Hepatocyte (in vitro differentiated cells): ENCODE measurements around the gene TPSG1. TPM values are rescaled to one million over a fixed set of nuclear protein-coding genes. Genes with fewer than 3 reads are reported as not detected.
"Not testable (repeated sequence)": the region's sequence is repeated elsewhere in the genome, so short reads cannot be mapped to it uniquely, and the experiment has no call there.

ENCODE experiments used
- DNase-seq: peaks from one replicate; pipeline ENCODE4 v3.0.0-alpha.2; 2016; ENCODE audit warnings: low spot score
- H2AFZ ChIP-seq: fragments of 200-600 bp; sonication (generic); 2 replicates; pipeline ENCODE4 v1.6.0; 2016; ENCODE audit warnings: antibody characterized with exemption, mild to moderate bottlenecking
- H3K27ac ChIP-seq: fragments of 200-600 bp; sonication (generic); 2 replicates; pipeline ENCODE4 v1.5.1; 2016; ENCODE audit warnings: mild to moderate bottlenecking
- H3K27me3 ChIP-seq: fragments of 200-600 bp; sonication (generic); 2 replicates; pipeline ENCODE4 v1.6.1; 2016
- H3K36me3 ChIP-seq: fragments of 200-600 bp; sonication (generic); replicated peaks from 2 replicates; pipeline ENCODE4 v1.5.1; 2016; ENCODE audit warnings: low read depth; ENCODE audit not compliant: insufficient read depth
- H3K4me1 ChIP-seq: fragments of 200-600 bp; sonication (generic); 2 replicates; pipeline ENCODE4 v1.5.1; 2016; ENCODE audit warnings: mild to moderate bottlenecking, moderate library complexity; ENCODE audit not compliant: insufficient read depth
- H3K4me2 ChIP-seq: fragments of 200-600 bp; sonication (generic); 2 replicates; pipeline ENCODE4 v1.6.0; 2016
- H3K4me3 ChIP-seq: fragments of 200-600 bp; sonication (generic); 2 replicates; pipeline ENCODE4 v1.5.1; 2016; ENCODE audit warnings: mild to moderate bottlenecking
- H3K79me2 ChIP-seq: fragments of 200-600 bp; sonication (generic); 2 replicates; pipeline ENCODE4 v1.6.0; 2017; ENCODE audit warnings: mild to moderate bottlenecking
- H3K9me2 ChIP-seq: fragments of 200-600 bp; sonication (generic); replicated peaks from 2 replicates; pipeline ENCODE4 v1.6.0; 2017; ENCODE audit warnings: mild to moderate bottlenecking; ENCODE audit not compliant: insufficient read depth
- H3K9me3 ChIP-seq: fragments of 200-600 bp; sonication (generic); 2 replicates; pipeline ENCODE4 v1.5.1; 2016; ENCODE audit warnings: low read depth, mild to moderate bottlenecking
- H4K20me1 ChIP-seq: fragments of 200-600 bp; sonication (generic); 2 replicates; pipeline ENCODE4 v1.6.0; 2016; ENCODE audit warnings: mild to moderate bottlenecking; ENCODE audit not compliant: insufficient read depth, poor library complexity, severe bottlenecking
- EZH2 ChIP-seq: fragments of 200-600 bp; sonication (generic); IDR thresholded peaks from 2 replicates; pipeline ENCODE4 v1.6.1; 2016; ENCODE audit warnings: antibody characterized with exemption, mild to moderate bottlenecking, borderline replicate concordance
- EZH2phosphoT487 ChIP-seq: fragments of 200-600 bp; sonication (generic); IDR thresholded peaks from one replicate; pipeline ENCODE4 v1.6.1; 2018; ENCODE audit warnings: antibody characterized with exemption, mild to moderate bottlenecking, low read depth, moderate library complexity; ENCODE audit not compliant: unreplicated experiment, severe bottlenecking
- WGBS: methylation state at CpG from one replicate; pipeline ENCODE4 v1.1.6; 2016; ENCODE audit warnings: low lambda C conversion rate; ENCODE audit errors: missing lambda C conversion rate; 5-methylcytosine and 5-hydroxymethylcytosine counted together
- polyA plus RNA-seq: library from polyadenylated mRNA; unstranded; fragments of >200 nt; fragmentation: Nextera tagmentation; extraction: Ambion mirVana; gene quantifications from 2 replicates; pipeline ENCODE4 v1.2.1, GENCODE V29; 2016
- total RNA-seq: library from RNA; depleted of rRNA; stranded (reverse); fragments of >200 nt; gene quantifications from 2 replicates; pipeline ENCODE4 v1.2.3, GENCODE V29; 2014
- TF ChIP-seq, protein P1 (sequence below): fragments of 200-600 bp; sonication (generic); IDR thresholded peaks from 2 replicates; pipeline ENCODE4 v1.5.1; 2016; ENCODE audit warnings: antibody characterized with exemption, mild to moderate bottlenecking; ENCODE audit not compliant: poor library complexity

The TPSG1 gene
- total and polyA plus RNA-seq, 2 experiments from 2014 or later = 0.67 to 2.0 TPM

DNA sequence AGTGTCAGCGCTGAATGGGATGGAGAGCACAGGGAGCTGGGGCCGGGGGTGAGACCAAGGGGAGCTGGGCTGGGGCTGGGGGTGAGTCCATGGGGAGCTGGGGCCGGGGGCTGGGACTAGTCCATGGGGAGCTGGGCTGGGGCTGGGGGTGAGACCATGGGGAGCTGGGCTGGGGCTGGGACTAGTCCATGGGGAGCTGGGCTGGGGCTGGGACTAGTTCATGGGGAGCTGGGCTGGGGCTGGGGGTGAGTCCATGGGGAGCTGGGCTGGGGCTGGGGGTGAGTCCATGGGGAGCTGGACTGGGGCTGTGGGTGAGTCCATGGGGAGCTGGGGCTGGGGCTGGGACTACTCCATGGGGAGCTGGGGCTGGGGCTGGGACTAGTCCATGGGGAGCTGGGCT is 29.8 kb upstream of the TPSG1 start:
- not testable (repeated sequence) for H3K9me2 ChIP-seq, DNase-seq, H3K4me1 ChIP-seq, H3K27me3 ChIP-seq, H3K4me2 ChIP-seq, H4K20me1 ChIP-seq, H3K79me2 ChIP-seq, H2AFZ ChIP-seq, H3K36me3 ChIP-seq, H3K9me3 ChIP-seq, H3K4me3 ChIP-seq, H3K27ac ChIP-seq
- WGBS = no CpG with 5 or more reads among the region's 3 CpGs

DNA sequence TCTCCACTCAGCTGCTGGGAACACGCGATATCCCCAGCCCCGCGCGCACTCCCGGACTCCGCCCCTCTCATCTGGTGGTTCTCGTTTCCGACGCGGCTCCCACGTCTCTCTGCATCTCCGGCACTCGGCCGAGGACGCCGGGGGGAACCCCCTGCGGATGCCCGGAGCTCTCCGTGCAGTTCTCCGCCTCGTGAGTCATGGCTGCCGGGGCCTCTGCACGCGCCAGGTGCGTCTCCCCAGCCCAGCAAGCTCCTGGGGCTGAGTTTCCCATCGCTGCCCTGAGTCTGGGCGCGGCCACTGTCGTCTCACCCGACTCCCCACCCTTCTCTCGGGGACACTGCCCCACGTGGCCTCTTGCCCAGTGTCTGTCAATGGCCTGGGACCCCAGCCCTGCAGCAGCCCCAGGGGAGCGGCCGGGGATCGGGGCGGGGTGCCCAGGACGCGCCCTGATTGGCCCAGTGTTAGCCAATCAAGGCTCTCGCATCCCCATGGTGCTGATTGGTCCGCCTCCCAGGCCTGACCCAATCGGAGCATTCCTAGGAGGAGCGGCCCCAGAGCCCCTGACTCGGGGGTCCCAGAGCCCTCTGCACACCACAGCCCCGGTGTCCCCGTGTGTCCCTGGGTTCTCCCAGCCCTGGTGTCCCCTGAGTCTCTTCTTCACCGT is 28.8 kb upstream of the TPSG1 start:
- H3K9me2 ChIP-seq, H3K4me3 ChIP-seq, H3K9me3 ChIP-seq, H3K27me3 ChIP-seq, H4K20me1 ChIP-seq, H3K27ac ChIP-seq, H3K4me2 ChIP-seq, H3K36me3 ChIP-seq, H2AFZ ChIP-seq, H3K4me1 ChIP-seq, H3K79me2 ChIP-seq, DNase-seq: not testable (repeated sequence)
- no CpG with 5 or more reads among the region's 47 CpGs for WGBS

DNA sequence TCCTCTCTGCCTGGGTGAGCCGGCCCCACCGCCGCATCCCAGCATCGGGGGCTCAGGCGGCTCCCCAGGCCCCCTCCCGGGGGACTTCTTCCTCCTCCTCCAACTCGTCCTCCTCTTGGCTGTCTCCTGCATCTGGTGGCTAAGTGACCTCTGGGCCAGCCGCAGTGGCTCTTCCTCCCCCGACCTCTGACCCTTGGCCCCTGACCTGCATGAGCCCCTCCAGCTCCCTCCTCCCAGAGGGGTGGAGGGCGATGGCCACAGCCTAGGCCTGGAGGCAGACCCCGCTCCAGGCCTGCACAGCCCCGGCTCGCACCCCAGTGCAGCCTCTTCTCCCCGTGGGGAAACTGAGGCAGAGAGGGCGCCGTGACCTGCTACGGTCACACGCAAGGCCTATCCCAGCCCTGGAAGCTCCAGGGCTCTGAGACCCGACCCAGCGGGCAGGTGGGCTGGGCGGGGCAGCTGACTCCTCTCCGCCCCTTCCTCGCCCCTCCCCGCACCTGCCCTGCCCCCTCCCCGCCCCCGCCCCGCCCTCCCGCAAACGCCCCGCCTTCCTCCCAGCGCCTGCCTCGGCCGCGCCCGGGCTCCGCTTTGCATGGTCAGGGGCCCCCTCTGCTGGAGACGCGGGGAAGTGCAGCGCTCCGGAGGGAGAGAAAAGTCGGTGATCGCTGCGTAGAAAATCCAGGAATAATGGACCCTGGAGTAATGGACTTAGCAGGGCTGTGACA is 24.1 kb upstream of the TPSG1 start:
- H3K9me2 ChIP-seq, H3K27me3 ChIP-seq, H3K4me1 ChIP-seq, DNase-seq, H3K9me3 ChIP-seq, H3K79me2 ChIP-seq, H3K4me3 ChIP-seq, H3K4me2 ChIP-seq, H3K27ac ChIP-seq, H3K36me3 ChIP-seq, H2AFZ ChIP-seq, H4K20me1 ChIP-seq: not testable (repeated sequence)
- WGBS = no CpG with 5 or more reads among the region's 43 CpGs

DNA sequence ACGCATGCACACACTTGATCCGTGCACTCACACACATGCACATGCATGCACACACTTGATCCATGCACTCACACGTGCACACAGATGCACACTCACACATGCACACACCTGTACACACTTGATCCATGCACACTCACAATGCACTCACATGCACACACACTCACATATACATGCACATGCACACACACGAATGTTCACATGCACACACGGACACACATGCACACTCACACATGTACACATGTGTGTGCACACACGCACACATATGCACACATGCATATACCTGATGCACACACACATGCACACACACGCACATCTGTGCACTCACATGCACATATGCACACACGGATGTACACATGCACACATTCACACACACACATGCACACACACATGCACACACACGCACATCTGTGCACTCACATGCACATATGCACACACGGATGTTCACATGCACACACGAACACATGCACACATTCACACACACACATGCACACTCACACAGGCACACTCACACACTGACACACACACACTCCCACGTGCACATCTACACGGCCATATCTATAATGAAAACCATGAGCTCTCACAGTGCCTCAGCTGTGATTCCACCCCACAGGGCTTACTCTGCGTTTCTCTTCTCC is 23.0 kb upstream of the TPSG1 start:
- not testable (repeated sequence) for H3K79me2 ChIP-seq, H2AFZ ChIP-seq, H3K27ac ChIP-seq, H3K4me3 ChIP-seq, H3K27me3 ChIP-seq, H4K20me1 ChIP-seq, H3K9me2 ChIP-seq, DNase-seq, H3K4me1 ChIP-seq, H3K4me2 ChIP-seq, H3K9me3 ChIP-seq, H3K36me3 ChIP-seq
- 92% methylated on average over 13 of the region's 14 CpGs for WGBS

DNA sequence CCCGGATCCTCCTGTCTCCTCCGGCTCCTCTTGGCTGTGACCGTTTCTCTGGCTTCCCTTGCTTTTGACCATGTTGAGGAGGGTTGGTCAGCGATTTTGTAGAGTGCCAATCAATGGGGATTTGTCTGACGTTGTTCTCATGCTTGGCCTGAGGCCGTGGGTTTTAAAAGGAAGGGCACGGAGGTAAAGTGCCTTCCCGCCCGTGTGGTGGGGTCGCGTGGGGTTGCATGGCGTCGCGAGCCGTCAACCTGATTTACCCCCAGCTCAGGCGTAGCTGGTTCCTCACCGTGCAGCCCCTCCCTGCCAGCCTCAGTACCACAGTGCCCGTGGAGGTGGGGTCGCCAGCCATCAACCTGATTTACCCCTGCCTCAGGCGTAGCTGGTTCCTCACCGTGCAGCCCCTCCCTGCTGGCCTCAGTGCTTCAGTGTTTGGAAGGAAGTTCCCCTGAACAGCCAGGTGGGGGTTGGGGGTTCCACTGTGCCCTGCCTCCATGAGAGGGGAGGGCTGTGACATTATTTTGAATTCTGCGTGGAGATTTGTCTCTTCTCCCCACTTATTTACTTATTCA is 20.5 kb upstream of the TPSG1 start:
- Histone ChIP-seq H3K27me3 (no peaks in the 10 kb centered on the region), H3K27ac (no peak overlapping the region), H4K20me1 (no peaks in the 10 kb centered on the region), H3K9me2 (no peaks in the 10 kb centered on the region), H3K4me3 (no peak overlapping the region), H3K4me1 (no peaks in the 10 kb centered on the region), H2AFZ (no peak overlapping the region), H3K79me2 (no peaks in the 10 kb centered on the region), H3K36me3 (no peaks in the 10 kb centered on the region), H3K9me3 (no peaks in the 10 kb centered on the region), H3K4me2 (no peak overlapping the region)
- no peak for DNase-seq
- 80% methylated on average over 22 of the region's 22 CpGs for WGBS
- TF ChIP-seq, protein P1, sequence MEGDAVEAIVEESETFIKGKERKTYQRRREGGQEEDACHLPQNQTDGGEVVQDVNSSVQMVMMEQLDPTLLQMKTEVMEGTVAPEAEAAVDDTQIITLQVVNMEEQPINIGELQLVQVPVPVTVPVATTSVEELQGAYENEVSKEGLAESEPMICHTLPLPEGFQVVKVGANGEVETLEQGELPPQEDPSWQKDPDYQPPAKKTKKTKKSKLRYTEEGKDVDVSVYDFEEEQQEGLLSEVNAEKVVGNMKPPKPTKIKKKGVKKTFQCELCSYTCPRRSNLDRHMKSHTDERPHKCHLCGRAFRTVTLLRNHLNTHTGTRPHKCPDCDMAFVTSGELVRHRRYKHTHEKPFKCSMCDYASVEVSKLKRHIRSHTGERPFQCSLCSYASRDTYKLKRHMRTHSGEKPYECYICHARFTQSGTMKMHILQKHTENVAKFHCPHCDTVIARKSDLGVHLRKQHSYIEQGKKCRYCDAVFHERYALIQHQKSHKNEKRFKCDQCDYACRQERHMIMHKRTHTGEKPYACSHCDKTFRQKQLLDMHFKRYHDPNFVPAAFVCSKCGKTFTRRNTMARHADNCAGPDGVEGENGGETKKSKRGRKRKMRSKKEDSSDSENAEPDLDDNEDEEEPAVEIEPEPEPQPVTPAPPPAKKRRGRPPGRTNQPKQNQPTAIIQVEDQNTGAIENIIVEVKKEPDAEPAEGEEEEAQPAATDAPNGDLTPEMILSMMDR = no peak
- TF ChIP-seq EZH2phosphoT487 = no peak
- no peak for TF ChIP-seq EZH2
